Fibroblast of lung (primary cell): ENCODE data around the gene ZNF804B. TPM values are rescaled to one million over a fixed set of nuclear protein-coding genes. Genes with fewer than 3 reads are reported as not detected.

Source experiments
- DNase-seq, 2 donors: peaks; one replicate each; pipeline versions ENCODE4 v3.0.0 to v3.0.0-alpha.2; 2010; ENCODE audit warnings: low read depth in 2 of 2
- H2AFZ ChIP-seq: 2 replicates; pipeline ENCODE4 v1.5.1; 2012; ENCODE audit warnings: low read length, control low read depth, inconsistent platforms
- H3K27ac ChIP-seq: 2 replicates; pipeline ENCODE4 v1.5.1; 2011; ENCODE audit warnings: low read length, control low read depth; ENCODE audit not compliant: insufficient read depth
- H3K27me3 ChIP-seq: 2 replicates; pipeline ENCODE4 v1.5.1; 2011; ENCODE audit warnings: mild to moderate bottlenecking, low read length; ENCODE audit not compliant: control insufficient read depth, insufficient read depth
- H3K36me3 ChIP-seq: 2 replicates; pipeline ENCODE4 v1.5.1; 2011; ENCODE audit warnings: low read length; ENCODE audit not compliant: control insufficient read depth, insufficient read depth
- H3K4me1 ChIP-seq: 2 replicates; pipeline ENCODE4 v1.5.1; 2011; ENCODE audit warnings: low read length; ENCODE audit not compliant: control insufficient read depth, insufficient read depth; ENCODE audit errors: extremely low read depth
- H3K4me2 ChIP-seq: 2 replicates; pipeline ENCODE4 v1.5.1; 2011; ENCODE audit warnings: low read length, control low read depth; ENCODE audit not compliant: insufficient read depth; ENCODE audit errors: extremely low read depth
- H3K4me3 ChIP-seq, 4 experiments: fragments of 200-600 bp in 1 of 4; sonication (generic) in 1 of 4; replicated peaks in 1 of 4; 2 replicates each; pipeline ENCODE4 v1.5.1; 2011 to 2016; ENCODE audit warnings: low read length in 4 of 4, low read depth in 3 of 4, mild to moderate bottlenecking in 3 of 4, control low read depth in 2 of 4, inconsistent platforms in 1 of 4, mixed read lengths in 1 of 4; ENCODE audit not compliant: insufficient read depth in 1 of 4; ENCODE audit errors: control extremely low read depth in 1 of 4
- H3K79me2 ChIP-seq: 2 replicates; pipeline ENCODE4 v1.5.1; 2012; ENCODE audit warnings: mild to moderate bottlenecking, low read length, inconsistent platforms; ENCODE audit not compliant: control insufficient read depth, insufficient read depth
- H3K9ac ChIP-seq: 2 replicates; pipeline ENCODE4 v1.5.1; 2011; ENCODE audit warnings: mild to moderate bottlenecking, low read length, control low read depth; ENCODE audit not compliant: insufficient read depth
- H3K9me3 ChIP-seq: 2 replicates; pipeline ENCODE4 v1.5.1; 2012; ENCODE audit warnings: low read depth, low read length; ENCODE audit not compliant: control insufficient read depth, insufficient read depth
- H4K20me1 ChIP-seq: 2 replicates; pipeline ENCODE4 v1.5.1; 2011; ENCODE audit warnings: low read length; ENCODE audit not compliant: control insufficient read depth, insufficient read depth; ENCODE audit errors: extremely low read depth
- EZH2 ChIP-seq: IDR thresholded peaks from 2 replicates; pipeline ENCODE4 v1.5.1; 2012; ENCODE audit warnings: low read length, control low read depth, mild to moderate bottlenecking; ENCODE audit errors: missing control alignments
- polyA plus RNA-seq, 2 donors: library from polyadenylated mRNA; depleted of rRNA in 1 of 2; stranded (reverse) in 1 of 2; unstranded in 1 of 2; fragments of >200 nt; gene quantifications; 2 replicates each; pipeline ENCODE4 v1.2.1, GENCODE V29; 2011 to 2012; ENCODE audit warnings: missing spikeins in 1 of 2
- total RNA-seq: library from RNA; depleted of rRNA; stranded (reverse); fragments of >200 nt; gene quantifications from 2 replicates; pipeline ENCODE4 v1.2.1, GENCODE V29; 2014
- TF ChIP-seq, protein P1 (sequence below), 2 donors: IDR thresholded peaks in 1 of 2; conservative IDR thresholded peaks in 1 of 2; 1 replicate in 1 of 2; 2 replicates in 1 of 2; pipeline ENCODE4 v1.5.1; 2011 to 2012; ENCODE audit warnings: low read length in 2 of 2, control low read depth in 1 of 2, inconsistent platforms in 1 of 2, low read depth in 1 of 2, mild to moderate bottlenecking in 1 of 2

The ZNF804B gene
- total and polyA plus RNA-seq, 2 donors (not counting 1 experiment from before 2014, with no cell fraction given), result not detected

GRCh38 chr7:88933285-88933684 lies 173.8 kb downstream of the ZNF804B start:
- Histone ChIP-seq H2AFZ (no peak overlapping the region), H3K79me2 (no peaks in the 10 kb centered on the region), H3K9me3 (no peaks in the 10 kb centered on the region), H4K20me1 (no peaks in the 10 kb centered on the region), H3K27ac (no peak overlapping the region), H3K27me3 (no peaks in the 10 kb centered on the region), H3K36me3 (no peaks in the 10 kb centered on the region), H3K9ac (no peak overlapping the region), H3K4me2 (no peak overlapping the region), H3K4me1 (no peaks in the 10 kb centered on the region), H3K4me3 (no peak overlapping the region)
- no peak for DNase-seq
- no peak for TF ChIP-seq EZH2
- TF ChIP-seq, protein P1, sequence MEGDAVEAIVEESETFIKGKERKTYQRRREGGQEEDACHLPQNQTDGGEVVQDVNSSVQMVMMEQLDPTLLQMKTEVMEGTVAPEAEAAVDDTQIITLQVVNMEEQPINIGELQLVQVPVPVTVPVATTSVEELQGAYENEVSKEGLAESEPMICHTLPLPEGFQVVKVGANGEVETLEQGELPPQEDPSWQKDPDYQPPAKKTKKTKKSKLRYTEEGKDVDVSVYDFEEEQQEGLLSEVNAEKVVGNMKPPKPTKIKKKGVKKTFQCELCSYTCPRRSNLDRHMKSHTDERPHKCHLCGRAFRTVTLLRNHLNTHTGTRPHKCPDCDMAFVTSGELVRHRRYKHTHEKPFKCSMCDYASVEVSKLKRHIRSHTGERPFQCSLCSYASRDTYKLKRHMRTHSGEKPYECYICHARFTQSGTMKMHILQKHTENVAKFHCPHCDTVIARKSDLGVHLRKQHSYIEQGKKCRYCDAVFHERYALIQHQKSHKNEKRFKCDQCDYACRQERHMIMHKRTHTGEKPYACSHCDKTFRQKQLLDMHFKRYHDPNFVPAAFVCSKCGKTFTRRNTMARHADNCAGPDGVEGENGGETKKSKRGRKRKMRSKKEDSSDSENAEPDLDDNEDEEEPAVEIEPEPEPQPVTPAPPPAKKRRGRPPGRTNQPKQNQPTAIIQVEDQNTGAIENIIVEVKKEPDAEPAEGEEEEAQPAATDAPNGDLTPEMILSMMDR (conservative IDR thresholded peaks at IDR 0.05 in 1 of 2, IDR thresholded peaks at IDR 0.05 in 1 of 2; ENCODE audit: low read depth in 1 of 2, low read length in 2 of 2), result no peak

DNA sequence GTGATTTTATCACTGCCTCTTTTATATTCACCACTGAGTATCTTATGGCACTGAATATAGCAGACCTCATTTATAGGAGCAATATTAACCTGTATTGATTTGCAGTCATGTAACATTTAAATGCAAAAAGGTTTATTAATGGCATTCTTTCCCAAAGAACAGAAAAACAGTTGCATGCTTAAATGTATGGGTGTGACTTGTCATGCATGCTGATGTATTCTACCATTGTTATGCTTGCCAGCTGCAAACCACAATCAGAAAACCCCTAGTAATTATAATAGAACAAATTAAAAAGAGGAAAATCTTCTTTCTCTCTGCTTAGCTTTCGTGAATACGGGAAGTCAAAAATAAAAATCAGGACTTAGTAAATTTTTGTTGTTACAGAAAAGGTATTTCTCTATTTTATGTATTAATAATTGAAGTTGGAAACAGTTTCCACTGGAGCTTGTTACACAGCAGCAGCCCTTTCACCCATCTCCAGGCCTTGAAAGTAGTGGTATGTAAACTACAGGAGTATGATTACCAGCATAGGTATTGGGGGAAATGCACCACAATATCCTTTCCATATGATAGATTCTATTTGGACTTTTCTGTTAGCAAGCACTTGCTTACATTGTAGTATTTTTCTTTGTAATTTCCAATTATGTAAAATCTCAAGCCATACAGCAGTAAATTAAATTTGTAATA lies 183.5 kb downstream of the ZNF804B start:
- Histone ChIP-seq H3K27ac (no peak overlapping the region), H3K36me3 (no peaks in the 10 kb centered on the region), H3K79me2 (no peaks in the 10 kb centered on the region), H3K9me3 (no peaks in the 10 kb centered on the region), H4K20me1 (no peaks in the 10 kb centered on the region), H3K27me3 (no peaks in the 10 kb centered on the region), H3K4me2 (no peak overlapping the region), H3K4me3 (no peak overlapping the region), H2AFZ (no peak overlapping the region), H3K4me1 (no peaks in the 10 kb centered on the region), H3K9ac (no peak overlapping the region)
- TF ChIP-seq, protein P1 (conservative IDR thresholded peaks at IDR 0.05 in 1 of 2, IDR thresholded peaks at IDR 0.05 in 1 of 2; ENCODE audit: low read depth in 1 of 2, low read length in 2 of 2), result no peak
- no peak for TF ChIP-seq EZH2
- DNase-seq, result no peak

- Histone ChIP-seq H3K79me2 (no peaks in the 10 kb centered on the region), H3K4me2 (no peak overlapping the region), H3K27ac (no peak overlapping the region), H4K20me1 (no peaks in the 10 kb centered on the region), H3K4me1 (no peaks in the 10 kb centered on the region), H3K27me3 (no peaks in the 10 kb centered on the region), H3K4me3 (no peak overlapping the region), H3K9ac (no peak overlapping the region), H3K36me3 (no peaks in the 10 kb centered on the region), H3K9me3 (no peaks in the 10 kb centered on the region), H2AFZ (no peak overlapping the region)
- TF ChIP-seq, protein P1 (conservative IDR thresholded peaks at IDR 0.05 in 1 of 2, IDR thresholded peaks at IDR 0.05 in 1 of 2; ENCODE audit: low read depth in 1 of 2, low read length in 2 of 2), result no peak
- TF ChIP-seq EZH2, result no peak
- DNase-seq, result no peak
These were observed 192.3 kb downstream of the ZNF804B start for GRCh38 chr7:88951826-88952225.
